GM12874 (cell line): ENCODE data around the gene SBF2.

Source experiments
- TF ChIP-seq, protein P1 (sequence below): IDR thresholded peaks from 2 replicates; pipeline ENCODE4 v1.5.1; 2011; ENCODE audit warnings: low read depth, mild to moderate bottlenecking, control low read depth, low read length, moderate library complexity; ENCODE audit not compliant: insufficient read depth

Gene SBF2

DNA sequence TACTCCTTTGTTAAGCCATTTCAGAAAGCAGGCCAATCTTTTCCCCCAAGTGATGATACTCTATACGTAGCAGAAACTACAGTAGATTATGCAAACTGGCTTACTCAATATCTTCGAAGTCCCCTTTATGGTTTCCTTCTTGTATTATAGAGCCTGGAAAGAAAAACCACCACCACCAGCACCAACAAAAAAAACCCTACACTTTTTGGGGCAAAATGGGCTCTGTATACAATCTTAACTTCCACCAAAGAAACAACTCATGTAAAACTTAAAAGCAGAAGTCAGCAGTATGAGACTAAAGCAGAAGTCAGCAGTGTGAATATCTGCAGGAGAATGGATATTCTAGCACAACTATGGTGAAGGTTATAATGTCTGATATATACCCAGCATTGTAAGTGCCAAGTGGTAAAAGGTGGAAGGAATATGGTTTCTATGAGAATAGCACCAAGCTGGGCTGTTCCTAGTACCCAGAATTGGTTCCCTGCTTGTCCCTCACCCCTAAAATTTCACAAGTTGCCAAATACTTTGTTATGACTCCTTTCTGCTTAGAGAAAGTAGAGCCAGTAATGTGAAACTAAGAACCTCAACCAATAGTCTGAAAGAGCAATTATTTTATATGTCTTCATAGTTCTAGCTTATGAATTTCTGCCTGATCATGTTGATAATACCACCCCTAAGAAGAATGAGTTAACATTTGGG, 252.1 kb downstream of the SBF2 start:
- TF ChIP-seq, protein P1, sequence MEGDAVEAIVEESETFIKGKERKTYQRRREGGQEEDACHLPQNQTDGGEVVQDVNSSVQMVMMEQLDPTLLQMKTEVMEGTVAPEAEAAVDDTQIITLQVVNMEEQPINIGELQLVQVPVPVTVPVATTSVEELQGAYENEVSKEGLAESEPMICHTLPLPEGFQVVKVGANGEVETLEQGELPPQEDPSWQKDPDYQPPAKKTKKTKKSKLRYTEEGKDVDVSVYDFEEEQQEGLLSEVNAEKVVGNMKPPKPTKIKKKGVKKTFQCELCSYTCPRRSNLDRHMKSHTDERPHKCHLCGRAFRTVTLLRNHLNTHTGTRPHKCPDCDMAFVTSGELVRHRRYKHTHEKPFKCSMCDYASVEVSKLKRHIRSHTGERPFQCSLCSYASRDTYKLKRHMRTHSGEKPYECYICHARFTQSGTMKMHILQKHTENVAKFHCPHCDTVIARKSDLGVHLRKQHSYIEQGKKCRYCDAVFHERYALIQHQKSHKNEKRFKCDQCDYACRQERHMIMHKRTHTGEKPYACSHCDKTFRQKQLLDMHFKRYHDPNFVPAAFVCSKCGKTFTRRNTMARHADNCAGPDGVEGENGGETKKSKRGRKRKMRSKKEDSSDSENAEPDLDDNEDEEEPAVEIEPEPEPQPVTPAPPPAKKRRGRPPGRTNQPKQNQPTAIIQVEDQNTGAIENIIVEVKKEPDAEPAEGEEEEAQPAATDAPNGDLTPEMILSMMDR: no peak

DNA sequence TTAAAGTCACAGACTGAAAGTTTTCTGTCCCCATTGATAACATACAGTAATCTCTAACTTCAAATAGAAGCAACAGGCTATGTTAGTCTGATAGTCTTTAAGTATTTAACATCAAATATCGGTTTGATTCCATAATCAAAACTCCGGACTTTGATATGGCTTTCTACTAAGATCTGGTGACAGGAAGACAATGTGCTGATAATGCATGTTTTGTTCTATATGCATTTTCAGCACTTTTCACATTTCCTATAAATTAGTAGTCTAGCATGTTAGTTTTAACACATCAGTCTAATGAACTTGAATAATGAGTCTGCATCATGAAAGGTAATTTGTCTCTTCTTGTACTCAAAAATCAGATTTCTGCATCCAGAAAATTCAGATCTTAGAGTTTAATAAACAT, 252.7 kb downstream of the SBF2 start:
- TF ChIP-seq, protein P1: no peak

DNA sequence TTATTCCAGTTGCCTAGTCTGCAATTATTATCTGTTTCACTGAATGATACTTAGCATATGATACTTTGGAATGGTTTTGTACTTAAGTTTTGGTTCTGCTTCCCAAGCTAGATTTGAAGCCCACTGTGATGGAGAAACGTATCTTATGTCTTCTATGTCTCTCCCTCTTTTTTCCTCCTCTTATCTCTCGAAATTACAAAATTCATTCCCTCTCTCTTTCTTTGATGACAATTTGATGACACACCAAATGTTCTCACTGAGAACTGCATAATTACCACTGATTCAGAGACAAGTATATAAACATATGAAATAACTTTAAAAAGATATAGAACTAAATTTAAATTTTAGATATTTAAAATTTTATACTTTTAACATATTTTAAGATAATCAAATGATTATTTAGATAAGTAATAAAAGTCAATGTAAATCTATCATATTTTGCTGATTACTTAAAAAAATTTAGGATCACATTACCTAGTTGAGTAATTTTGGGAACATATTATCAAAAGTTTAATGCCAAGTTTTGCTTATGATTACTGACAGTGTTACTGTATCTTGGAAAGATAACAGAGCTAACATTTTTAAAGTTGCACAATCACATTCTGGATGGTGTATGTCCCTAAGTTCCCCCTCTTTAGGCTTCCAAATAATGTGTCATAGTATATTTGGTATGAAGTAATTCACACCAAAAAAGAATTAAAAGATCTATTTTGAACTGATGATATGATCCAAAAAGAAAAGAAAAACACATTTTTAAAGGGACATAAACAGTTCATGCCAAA, 255.3 kb downstream of the SBF2 start:
- TF ChIP-seq, protein P1: no peak

DNA sequence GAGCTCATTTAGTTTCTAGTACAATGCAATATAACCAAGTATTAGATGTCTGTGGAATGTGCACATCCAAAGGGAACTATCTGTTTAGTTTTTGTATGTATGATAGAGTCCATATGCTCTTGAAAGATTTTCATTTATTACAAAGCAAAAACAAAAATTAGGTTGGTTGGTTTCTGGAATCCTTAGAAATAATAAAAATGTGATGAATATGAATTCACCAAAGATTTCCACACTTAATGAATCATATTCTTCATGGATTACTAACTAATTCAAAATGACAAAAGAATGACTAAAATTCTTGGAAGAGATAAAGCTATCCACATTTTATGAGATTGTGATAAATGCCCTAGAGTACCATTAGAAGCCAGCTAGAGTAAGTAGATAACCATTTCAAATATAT, 261.1 kb downstream of the SBF2 start:
- TF ChIP-seq, protein P1: no peak

DNA sequence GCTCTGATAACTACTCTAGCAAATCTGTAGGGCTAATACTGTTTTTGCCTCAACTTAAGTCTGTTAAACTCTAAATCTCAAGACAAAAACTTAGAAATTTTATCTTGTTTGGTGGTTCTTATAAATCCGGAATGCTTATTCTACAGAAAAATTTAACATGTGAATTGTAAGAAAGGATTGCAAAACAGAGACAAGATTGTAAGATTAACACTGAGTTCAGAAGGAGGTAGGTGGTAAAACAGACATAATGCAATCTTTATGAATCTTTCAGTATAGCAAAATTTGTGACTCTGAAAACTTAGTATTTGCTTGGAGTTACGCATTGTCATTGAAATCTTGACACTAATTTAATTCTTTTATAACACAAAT, 263.9 kb downstream of the SBF2 start:
- TF ChIP-seq, protein P1: no peak

DNA sequence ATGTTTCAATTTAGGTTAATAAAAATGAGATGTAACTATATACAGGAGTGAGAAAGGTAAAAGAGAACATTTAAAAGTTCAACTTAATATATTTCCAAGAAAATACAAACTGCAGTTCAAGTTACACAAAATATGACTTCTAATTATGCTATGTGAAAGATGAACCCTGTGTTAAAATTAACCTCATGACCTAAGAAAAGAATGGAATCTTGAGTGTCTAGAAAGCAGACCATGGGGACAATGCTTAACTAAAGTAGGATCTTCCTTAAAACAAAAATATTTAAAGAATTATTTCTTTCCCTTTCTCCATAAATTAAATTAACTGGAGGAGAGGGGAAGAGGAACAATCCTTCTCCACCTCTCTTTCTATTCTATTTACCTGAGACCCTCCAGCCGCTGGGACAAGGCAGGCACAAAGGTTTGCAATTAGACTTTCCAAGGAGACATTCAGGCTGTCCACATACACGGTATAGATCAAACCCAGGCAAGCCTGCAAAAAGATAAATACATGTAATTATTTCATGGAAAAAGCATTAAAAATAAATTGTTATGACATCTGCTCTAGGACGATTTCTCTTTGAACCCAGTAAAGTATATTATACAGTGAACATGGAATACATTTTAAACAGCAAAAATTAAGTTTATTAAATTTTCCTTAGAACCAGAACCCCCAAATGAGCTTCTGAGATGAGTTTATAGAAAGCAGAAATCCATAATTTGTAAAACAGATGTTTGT, 264.5 kb downstream of the SBF2 start:
- TF ChIP-seq, protein P1: no peak

DNA sequence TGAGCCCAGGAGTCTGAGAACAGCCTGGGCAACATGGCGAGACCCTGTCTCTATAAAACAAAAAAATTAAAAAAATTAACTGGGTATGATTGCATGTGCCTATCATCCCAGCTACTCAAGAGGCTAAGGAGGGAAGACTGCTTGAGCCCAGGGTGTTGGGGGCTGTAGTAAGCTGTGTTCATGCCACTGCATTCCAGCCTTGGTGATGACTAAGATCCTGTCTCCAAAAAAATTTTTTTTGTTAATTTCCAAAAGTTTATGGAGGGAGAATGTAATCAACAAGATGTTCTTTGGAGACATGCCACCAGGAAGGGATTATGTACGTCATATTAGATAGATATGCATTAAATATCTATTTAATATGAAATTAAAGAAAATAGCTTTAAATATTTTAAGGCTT, 267.5 kb downstream of the SBF2 start:
- TF ChIP-seq, protein P1: no peak
